T47D (cell line): ENCODE data around the gene PCSK4.
"Not testable (repeated sequence)": the region's sequence is repeated elsewhere in the genome, so short reads cannot be mapped to it uniquely, and the experiment has no call there.

Experiments
- DNase-seq, 2 experiments: peaks; one replicate each; pipeline versions ENCODE4 v3.0.0 to v3.0.0-alpha.2; 2011 to 2012; ENCODE audit warnings: low read depth in 1 of 2, low spot score in 1 of 2
- JUND ChIP-seq: IDR thresholded peaks from 2 replicates; pipeline ENCODE4 v1.6.1; 2012; ENCODE audit warnings: low read depth
- in situ Hi-C: cut with HindIII; loops from 2 replicates; pipeline ENCODE4 v1.10.0; 2016; ENCODE audit warnings: low sequenced_read_pairs, low pct_unique_long_range_greater_than_20kb

The PCSK4 gene

GRCh38 chr19:1486720-1487575 lies 3.2 kb downstream of the PCSK4 start:
- in situ Hi-C loops, result no loop called here
- no peak for DNase-seq
- no peak for TF ChIP-seq JUND

GRCh38 chr19:1483979-1484428 lies 6.1 kb downstream of the PCSK4 start:
- TF ChIP-seq JUND, result no peak
- no peak for DNase-seq
- in situ Hi-C loops, result no loop called here

GRCh38 chr19:1483131-1483978 lies 6.8 kb downstream of the PCSK4 start:
- TF ChIP-seq JUND, result no peak

GRCh38 chr19:1482361-1483130 lies 7.6 kb downstream of the PCSK4 start:
- in situ Hi-C loops, result no loop called here
- TF ChIP-seq JUND, result no peak
- peak in 1 of 2 experiments; percentile 2 for DNase-seq

More at GRCh38 chr19:1483131-1483978, 6.8 kb downstream of the PCSK4 start:
- DNase-seq, result no peak
- in situ Hi-C loops, result no loop called here

GRCh38 chr19:1481893-1482360 lies 8.2 kb downstream of the PCSK4 start:
- DNase-seq, result no peak
- TF ChIP-seq JUND, result no peak
- in situ Hi-C loops, result no loop called here

GRCh38 chr19:1481224-1481892 lies 8.8 kb downstream of the PCSK4 start:
- in situ Hi-C loops, result no loop called here
- no peak for DNase-seq
- TF ChIP-seq JUND, result no peak

- no peak for TF ChIP-seq JUND
- DNase-seq, result peak; percentile 94 to 95
- in situ Hi-C loops, result no loop called here
Observed at GRCh38 chr19:1478934-1479707, 11.0 kb downstream of the PCSK4 start, which contains the start of gene C19orf25. C19orf25 (minus strand) TSS chr19:1479215; CDS start chr19:1478903, 312 bp downstream.

- in situ Hi-C loops, DNase-seq: not testable (repeated sequence)
Observed at GRCh38 chr19:1477056-1477455, 13.1 kb downstream of the PCSK4 start.

- in situ Hi-C loops, result no loop called here
- no peak for TF ChIP-seq JUND
- no peak for DNase-seq
Observed at GRCh38 chr19:1475751-1476437, 14.3 kb downstream of the PCSK4 start.

- in situ Hi-C loops, result no loop called here
- no peak for TF ChIP-seq JUND
Observed at GRCh38 chr19:1474765-1475351, 15.3 kb downstream of the PCSK4 start.

More at GRCh38 chr19:1474765-1475351, 15.3 kb downstream of the PCSK4 start:
- DNase-seq, result no peak
